HEK293 (cell line): ENCODE results near the gene DLGAP4.

Experiments used
- CTCF ChIA-PET: fragments of 350-600 bp; formaldehyde crosslinking; extraction: SDS; loops from one replicate; lab custom pipeline; 2021; ENCODE audit warnings: antibody characterized with exemption; lab: Yijun Ruan, JAX
- POLR2A ChIA-PET: fragments of 300-600 bp; formaldehyde crosslinking; extraction: SDS; loops from one replicate; lab custom pipeline; 2020; ENCODE audit warnings: antibody characterized with exemption, inconsistent platforms; lab: Yijun Ruan, JAX
- H3K27ac ChIP-seq: fragments of 200-500 bp; sonication (Bioruptor generic); 2 replicates; pipeline ENCODE4 v1.5.1; 2014; ENCODE audit warnings: low read depth, low read length, control low read depth, inconsistent platforms; ENCODE audit errors: extremely low read depth
- H3K36me3 ChIP-seq, 2 experiments: fragments of 200-500 bp in 1 of 2; sonication (Bioruptor generic) in 1 of 2; 1 replicate in 1 of 2; 2 replicates in 1 of 2; pipeline ENCODE4 v1.5.1; 2014 to 2017; ENCODE audit warnings: inconsistent platforms in 2 of 2, low read length in 2 of 2; ENCODE audit not compliant: control insufficient read depth in 2 of 2, insufficient read depth in 1 of 2
- H3K4me1 ChIP-seq: fragments of 200-500 bp; sonication (Bioruptor generic); 2 replicates; pipeline ENCODE4 v1.5.1; 2014; ENCODE audit warnings: mild to moderate bottlenecking, low read length, inconsistent platforms; ENCODE audit not compliant: control insufficient read depth, insufficient read depth
- H3K4me3 ChIP-seq: 2 replicates; pipeline ENCODE4 v1.5.1; 2011; ENCODE audit warnings: low read depth, mild to moderate bottlenecking, control low read depth, low read length, moderate library complexity
- H3K9me3 ChIP-seq: fragments of 200-500 bp; sonication (Bioruptor generic); 2 replicates; pipeline ENCODE4 v1.5.1; 2014; ENCODE audit warnings: low read depth, low read length, inconsistent platforms; ENCODE audit not compliant: control insufficient read depth, insufficient read depth
- BCL6B ChIP-seq: fragments of 450-650 bp; formaldehyde crosslinking; IDR thresholded peaks from 2 replicates; pipeline ENCODE4 v1.5.1; 2017; ENCODE audit warnings: missing biosample characterization, missing genetic modification characterization
- CTCF ChIP-seq: fragments of 450-650 bp; formaldehyde crosslinking; IDR thresholded peaks from 2 replicates; pipeline ENCODE4 v1.5.1; 2016; ENCODE audit warnings: missing biosample characterization, missing genetic modification characterization
- EGR2 ChIP-seq: fragments of 450-650 bp; formaldehyde crosslinking; IDR thresholded peaks from 2 replicates; pipeline ENCODE4 v1.5.1; 2016; ENCODE audit warnings: low read depth, missing biosample characterization, missing genetic modification characterization
- GLI2 ChIP-seq: fragments of 450-650 bp; formaldehyde crosslinking; IDR thresholded peaks from 2 replicates; pipeline ENCODE4; 2017; ENCODE audit warnings: missing biosample characterization, missing genetic modification characterization, low read depth, borderline replicate concordance
- GLIS1 ChIP-seq: fragments of 450-650 bp; formaldehyde crosslinking; IDR thresholded peaks from 2 replicates; pipeline ENCODE4 v1.5.1; 2016; ENCODE audit warnings: missing biosample characterization, missing genetic modification characterization
- GLIS2 ChIP-seq: fragments of 450-650 bp; formaldehyde crosslinking; IDR thresholded peaks from 2 replicates; pipeline ENCODE4 v1.5.1; 2016; ENCODE audit warnings: missing biosample characterization, missing genetic modification characterization
- ZBTB11 ChIP-seq: fragments of 450-650 bp; formaldehyde crosslinking; conservative IDR thresholded peaks from 2 replicates; pipeline ENCODE4 v1.5.1; 2016; ENCODE audit warnings: low read depth, missing biosample characterization, missing genetic modification characterization
- ZBTB17 ChIP-seq: fragments of 450-650 bp; formaldehyde crosslinking; IDR thresholded peaks from 2 replicates; pipeline ENCODE4 v1.5.1; 2016; ENCODE audit warnings: missing biosample characterization, missing genetic modification characterization
- ZFP69B ChIP-seq: fragments of 450-650 bp; formaldehyde crosslinking; IDR thresholded peaks from 2 replicates; pipeline ENCODE4 v1.5.1; 2016; ENCODE audit warnings: missing biosample characterization, missing genetic modification characterization
- ZNF266 ChIP-seq: fragments of 450-650 bp; formaldehyde crosslinking; IDR thresholded peaks from 2 replicates; pipeline ENCODE4 v1.5.1; 2016; ENCODE audit warnings: missing biosample characterization, missing genetic modification characterization, low read depth
- ZNF398 ChIP-seq: fragments of 450-650 bp; formaldehyde crosslinking; IDR thresholded peaks from 2 replicates; pipeline ENCODE4 v1.5.1; 2017; ENCODE audit warnings: missing biosample characterization, missing genetic modification characterization
- ZNF423 ChIP-seq: fragments of 450-650 bp; formaldehyde crosslinking; IDR thresholded peaks from 2 replicates; pipeline ENCODE4 v1.5.1; 2016; ENCODE audit warnings: missing biosample characterization, missing genetic modification characterization
- ZNF518A ChIP-seq: fragments of 450-650 bp; formaldehyde crosslinking; conservative IDR thresholded peaks from 2 replicates; pipeline ENCODE4 v1.5.1; 2016; ENCODE audit warnings: low read depth, missing biosample characterization, missing genetic modification characterization
- ZNF629 ChIP-seq: fragments of 450-650 bp; formaldehyde crosslinking; IDR thresholded peaks from 2 replicates; pipeline ENCODE4 v1.5.1; 2017; ENCODE audit warnings: missing biosample characterization, missing genetic modification characterization
- ZNF768 ChIP-seq: fragments of 450-650 bp; formaldehyde crosslinking; IDR thresholded peaks from 2 replicates; pipeline ENCODE4 v1.5.1; 2018; ENCODE audit warnings: missing biosample characterization, mild to moderate bottlenecking, missing genetic modification characterization
- ZNF791 ChIP-seq: fragments of 450-650 bp; formaldehyde crosslinking; IDR thresholded peaks from 2 replicates; pipeline ENCODE4 v1.5.1; 2016; ENCODE audit warnings: missing biosample characterization, missing genetic modification characterization

DLGAP4 gene

GRCh38 chr20:36477475-36477874 is 171.3 kb downstream of the DLGAP4 start:
- Histone ChIP-seq H3K27ac (no peak overlapping the region), H3K9me3 (no peaks in the 10 kb centered on the region), H3K4me1 (peaks cover 13% of the 10 kb centered on the region), H3K36me3 (no peaks in the 10 kb centered on the region), H3K4me3 (no peak overlapping the region)
- CTCF ChIA-PET, result interaction anchor here (0.6 to 0.8 kb wide), 4 partner anchors 16 to 64 kb away, joined by 3 read pairs; no protein-coding TSS in a partner anchor
- POLR2A ChIA-PET, result interaction anchor here (0.6 kb wide), 1 partner anchor 60 kb away, joined by 6 read pairs; no protein-coding TSS in a partner anchor
- no peak for TF ChIP-seq GLIS1 (tag by site-specific recombination)
- TF ChIP-seq GLI2, result no peak
- TF ChIP-seq EGR2, result no peak
- TF ChIP-seq ZNF791 (tag by site-specific recombination), result no peak
- TF ChIP-seq ZFP69B (tag by site-specific recombination), result no peak
- TF ChIP-seq GLIS2, result no peak
- TF ChIP-seq ZBTB11, result no peak
- no peak for TF ChIP-seq ZNF398 (tag by site-specific recombination)
- TF ChIP-seq BCL6B (tag by site-specific recombination), result no peak
- TF ChIP-seq ZNF266 (tag by site-specific recombination), result no peak
- no peak for TF ChIP-seq ZNF629 (tag by site-specific recombination)
- TF ChIP-seq ZNF423 (tag by site-specific recombination), result no peak

GRCh38 chr20:36478137-36478905 is 172.2 kb downstream of the DLGAP4 start:
- Histone ChIP-seq H3K27ac (no peak overlapping the region), H3K36me3 (no peaks in the 10 kb centered on the region), H3K4me1 (peaks cover 7% of the 10 kb centered on the region; the same call in 1 of the 2 replicates), H3K4me3 (no peak overlapping the region), H3K9me3 (no peaks in the 10 kb centered on the region)
- CTCF ChIA-PET, result interaction anchor here (0.7 kb wide), 1 partner anchor 17 kb away, joined by 3 read pairs; no protein-coding TSS in a partner anchor
- TF ChIP-seq ZNF518A (tag by site-specific recombination) (no peak), CTCF (peak; percentile 31), ZBTB17 (tag by site-specific recombination) (peak; percentile 50; the same call in 1 of the 2 replicates), ZNF768 (tag by site-specific recombination) (no peak)
- POLR2A ChIA-PET, result no interaction called here
